NCI-H1105 (cell line): Measurements from ENCODE around the gene TXNRD2.
"Not testable (repeated sequence)": the region's sequence is repeated elsewhere in the genome, so short reads cannot be mapped to it uniquely, and the experiment has no call there.

Experiments used
- DNase-seq: peaks from one replicate; lab custom pipeline; 2025; lab: John Stamatoyannopoulos, UW

The TXNRD2 gene

GRCh38 chr22:19923914-19924513 is 17.6 kb downstream of the TXNRD2 start:
- DNase-seq = no peak

GRCh38 chr22:19921544-19922081 is 20.0 kb downstream of the TXNRD2 start:
- DNase-seq = no peak

GRCh38 chr22:19919701-19920363 is 21.8 kb downstream of the TXNRD2 start:
- DNase-seq = no peak

GRCh38 chr22:19918332-19919106 is 23.1 kb downstream of the TXNRD2 start:
- no peak for DNase-seq

GRCh38 chr22:19917389-19918138 is 24.1 kb downstream of the TXNRD2 start:
- DNase-seq = no peak

GRCh38 chr22:19916941-19917340 is 24.7 kb downstream of the TXNRD2 start:
- DNase-seq = no peak

GRCh38 chr22:19916006-19916405 is 25.6 kb downstream of the TXNRD2 start:
- DNase-seq = no peak

GRCh38 chr22:19915287-19915954 is 26.2 kb downstream of the TXNRD2 start:
- DNase-seq = no peak

GRCh38 chr22:19914201-19914943 is 27.2 kb downstream of the TXNRD2 start:
- no peak for DNase-seq

- no peak for DNase-seq
These were observed 28.2 kb downstream of the TXNRD2 start for GRCh38 chr22:19913337-19913936.

- DNase-seq = no peak
These were observed 29.2 kb downstream of the TXNRD2 start for GRCh38 chr22:19912271-19912999.

GRCh38 chr22:19911540-19912270 is 29.9 kb downstream of the TXNRD2 start:
- DNase-seq = no peak

GRCh38 chr22:19910180-19910744 is 31.4 kb downstream of the TXNRD2 start:
- DNase-seq = no peak

- peak; percentile 45 for DNase-seq
These were observed 32.1 kb downstream of the TXNRD2 start for GRCh38 chr22:19909350-19910179.

- DNase-seq = not testable (repeated sequence)
These were observed 33.7 kb downstream of the TXNRD2 start for GRCh38 chr22:19907902-19908301.

- DNase-seq = not testable (repeated sequence)
These were observed 34.8 kb downstream of the TXNRD2 start for GRCh38 chr22:19906864-19907263.

- no peak for DNase-seq
These were observed 36.0 kb downstream of the TXNRD2 start for GRCh38 chr22:19905347-19906276.
